ENCODE measurements around the gene PPFIBP1. TPM values are rescaled to one million over a fixed set of nuclear protein-coding genes. Genes with fewer than 3 reads are reported as not detected.

The PPFIBP1 gene
- total RNA-seq, 2 donors from 2014 or later = 61.3 to 121 TPM

- Histone ChIP-seq H3K4me3 (no peak overlapping the region), H3K27ac (no peak overlapping the region), H3K4me1 (replicated peaks) (no peaks in the 10 kb centered on the region), H3K9me3 (no peaks in the 10 kb centered on the region), H3K36me3 (no peaks in the 10 kb centered on the region), H3K27me3 (replicated peaks; ENCODE audit: insufficient read depth) (no peaks in the 10 kb centered on the region)
- WGBS = 68% methylated on average over 4 of the region's 4 CpGs
- DNase-seq (ENCODE audit: low spot score) = no peak
- intact Hi-C loops (cut with DNase I) = no loop called here
- TF ChIP-seq CTCF (IDR thresholded peaks at IDR 0.05) = no peak
These were observed 120.3 kb downstream of the PPFIBP1 start for GRCh38 chr12:27644158-27644845.

- intact Hi-C loops (cut with DNase I) = no loop called here
- H3K4me3 ChIP-seq = no peak overlapping the region
- H3K27ac ChIP-seq = no peak overlapping the region
- H3K27me3 ChIP-seq (replicated peaks; ENCODE audit: insufficient read depth) = no peaks in the 10 kb centered on the region
- no peak for DNase-seq (ENCODE audit: low spot score)
- 56% methylated on average over 3 of the region's 3 CpGs for WGBS
- H3K9me3 ChIP-seq = no peaks in the 10 kb centered on the region
- TF ChIP-seq POLR2A (IDR thresholded peaks at IDR 0.05) = no peak
- TF ChIP-seq CTCF (IDR thresholded peaks at IDR 0.05) = no peak
- TF ChIP-seq POLR2AphosphoS5 (IDR thresholded peaks at IDR 0.05) = no peak
- no peaks in the 10 kb centered on the region for H3K4me1 ChIP-seq (replicated peaks)
- H3K36me3 ChIP-seq = no peaks in the 10 kb centered on the region
These were observed 121.7 kb downstream of the PPFIBP1 start for GRCh38 chr12:27645671-27646070.

- no peak overlapping the region for H3K27ac ChIP-seq
- H3K36me3 ChIP-seq = no peaks in the 10 kb centered on the region
- 40% methylated on average over 2 of the region's 2 CpGs for WGBS
- no peaks in the 10 kb centered on the region for H3K27me3 ChIP-seq (replicated peaks; ENCODE audit: insufficient read depth)
- no peak for DNase-seq (ENCODE audit: low spot score)
- no peak for TF ChIP-seq CTCF (IDR thresholded peaks at IDR 0.05)
- no peak for TF ChIP-seq POLR2AphosphoS5 (IDR thresholded peaks at IDR 0.05)
- TF ChIP-seq POLR2A (IDR thresholded peaks at IDR 0.05) = no peak
- no peaks in the 10 kb centered on the region for H3K9me3 ChIP-seq
- no peaks in the 10 kb centered on the region for H3K4me1 ChIP-seq (replicated peaks)
- intact Hi-C loops (cut with DNase I) = no loop called here
- no peak overlapping the region for H3K4me3 ChIP-seq
These were observed 122.1 kb downstream of the PPFIBP1 start for GRCh38 chr12:27646149-27646548.

GRCh38 chr12:27650011-27650410 lies 126.0 kb downstream of the PPFIBP1 start:
- TF ChIP-seq POLR2AphosphoS5 (IDR thresholded peaks at IDR 0.05) = no peak
- TF ChIP-seq POLR2A (IDR thresholded peaks at IDR 0.05) = no peak
- no peak for TF ChIP-seq CTCF (IDR thresholded peaks at IDR 0.05)
- no peak overlapping the region for H3K27ac ChIP-seq
- no peak for DNase-seq (ENCODE audit: low spot score)
- no peaks in the 10 kb centered on the region for H3K9me3 ChIP-seq
- no peaks in the 10 kb centered on the region for H3K36me3 ChIP-seq
- WGBS = 98% methylated on average over 1 of the region's 1 CpG
- no peaks in the 10 kb centered on the region for H3K4me1 ChIP-seq (replicated peaks)
- intact Hi-C loops (cut with DNase I) = loop anchor here (5.0 kb wide), 1 partner anchor 213 kb away; no protein-coding TSS in a partner anchor
- no peaks in the 10 kb centered on the region for H3K27me3 ChIP-seq (replicated peaks; ENCODE audit: insufficient read depth)
- no peak overlapping the region for H3K4me3 ChIP-seq

- H3K4me3 ChIP-seq = no peak overlapping the region
- H3K9me3 ChIP-seq = no peaks in the 10 kb centered on the region
- H3K4me1 ChIP-seq (replicated peaks) = no peaks in the 10 kb centered on the region
- no peak for DNase-seq (ENCODE audit: low spot score)
- TF ChIP-seq CTCF (IDR thresholded peaks at IDR 0.05) (no peak), POLR2A (IDR thresholded peaks at IDR 0.05) (no peak), POLR2AphosphoS5 (IDR thresholded peaks at IDR 0.05) (no peak)
- H3K27me3 ChIP-seq (replicated peaks; ENCODE audit: insufficient read depth) = no peaks in the 10 kb centered on the region
- 94% methylated on average over 1 of the region's 1 CpG for WGBS
- H3K36me3 ChIP-seq = no peaks in the 10 kb centered on the region
- intact Hi-C loops (cut with DNase I) = loop anchor here (5.0 kb wide), 1 partner anchor 214 kb away; no protein-coding TSS in a partner anchor
- no peak overlapping the region for H3K27ac ChIP-seq
These were observed 127.2 kb downstream of the PPFIBP1 start for GRCh38 chr12:27651201-27651600.

Data from prostate gland (tissue), 2 donors.